Ureter (tissue), 1 donor: ENCODE results near the gene TSPAN7. TPM values are rescaled to one million over a fixed set of nuclear protein-coding genes. Genes with fewer than 3 reads are reported as not detected.

Source experiments
- DNase-seq: peaks from one replicate; pipeline ENCODE4 v3.0.0-alpha.2; 2020; ENCODE audit warnings: low spot score
- total RNA-seq: library from RNA; stranded (reverse); gene quantifications from one replicate; pipeline ENCODE4 v1.2.4, GENCODE V29; 2023
- donor health status: DM: yes; HTN: yes; CAD: no.

Gene TSPAN7
- total RNA-seq, 1 donor from 2014 or later, result 47.0 TPM

GRCh38 chrX:38595801-38596200, 34.5 kb downstream of the TSPAN7 start:
- no peak for DNase-seq

GRCh38 chrX:38596939-38597338, 35.6 kb downstream of the TSPAN7 start:
- DNase-seq, result no peak

- no peak for DNase-seq
These were observed 38.7 kb downstream of the TSPAN7 start for GRCh38 chrX:38599796-38600755.

- DNase-seq, result no peak
These were observed 40.5 kb downstream of the TSPAN7 start for GRCh38 chrX:38601866-38602265.

- DNase-seq, result no peak
These were observed 45.5 kb downstream of the TSPAN7 start for GRCh38 chrX:38606821-38607220.

- DNase-seq, result no peak
These were observed 46.6 kb downstream of the TSPAN7 start for GRCh38 chrX:38607976-38608375.

GRCh38 chrX:38610849-38611248, 49.5 kb downstream of the TSPAN7 start:
- no peak for DNase-seq

- DNase-seq, result no peak
These were observed 50.9 kb downstream of the TSPAN7 start for GRCh38 chrX:38612281-38612680.

- no peak for DNase-seq
These were observed 53.1 kb downstream of the TSPAN7 start for GRCh38 chrX:38614485-38614884.

- no peak for DNase-seq
These were observed 55.6 kb downstream of the TSPAN7 start for GRCh38 chrX:38616904-38617303.

GRCh38 chrX:38618180-38618579, 56.8 kb downstream of the TSPAN7 start:
- no peak for DNase-seq

- no peak for DNase-seq
These were observed 59.3 kb downstream of the TSPAN7 start for GRCh38 chrX:38620623-38621022.

GRCh38 chrX:38626296-38626695, 65.0 kb downstream of the TSPAN7 start:
- no peak for DNase-seq

- DNase-seq, result no peak
These were observed 66.3 kb downstream of the TSPAN7 start for GRCh38 chrX:38627683-38628082.

- DNase-seq, result no peak
These were observed 67.2 kb downstream of the TSPAN7 start for GRCh38 chrX:38628587-38628986.

GRCh38 chrX:38632516-38632915, 71.2 kb downstream of the TSPAN7 start:
- no peak for DNase-seq

GRCh38 chrX:38634665-38635064, 73.3 kb downstream of the TSPAN7 start:
- no peak for DNase-seq

GRCh38 chrX:38636949-38637819, 75.8 kb downstream of the TSPAN7 start:
- peak; percentile 55 for DNase-seq

- no peak for DNase-seq
These were observed 77.7 kb downstream of the TSPAN7 start for GRCh38 chrX:38638952-38639529.

- no peak for DNase-seq
These were observed 78.4 kb downstream of the TSPAN7 start for GRCh38 chrX:38639730-38640129.

GRCh38 chrX:38641197-38641596, 79.9 kb downstream of the TSPAN7 start:
- DNase-seq, result no peak

- DNase-seq, result no peak
These were observed 82.6 kb downstream of the TSPAN7 start for GRCh38 chrX:38643903-38644302.
